Spinal cord (tissue), 10 donors: ENCODE measurements around the gene EXOC6. TPM values are rescaled to one million over a fixed set of nuclear protein-coding genes. Genes with fewer than 3 reads are reported as not detected.
A peak's percentile ranks its signal among the peaks of the same experiment; 100 is the strongest.

Source experiments
- DNase-seq, 6 donors: peaks; one replicate each; pipeline versions ENCODE4 v3.0.0 to v3.0.0-alpha.2; 2013 to 2015; ENCODE audit warnings: low spot score in 6 of 6, low read depth in 4 of 6
- H3K27ac ChIP-seq: one replicate; pipeline ENCODE4 v1.5.1; 2013; ENCODE audit warnings: low read depth, low read length, control low read depth
- H3K27me3 ChIP-seq: one replicate; pipeline ENCODE4 v1.6.1; 2013; ENCODE audit warnings: low read length; ENCODE audit not compliant: control insufficient read depth, insufficient read depth
- H3K36me3 ChIP-seq: one replicate; pipeline ENCODE4 v1.6.1; 2013; ENCODE audit warnings: low read length; ENCODE audit not compliant: control insufficient read depth, insufficient read depth
- H3K4me1 ChIP-seq: one replicate; pipeline ENCODE4 v1.6.1; 2013; ENCODE audit warnings: low read length; ENCODE audit not compliant: control insufficient read depth, insufficient read depth
- H3K4me3 ChIP-seq: one replicate; pipeline ENCODE4 v1.5.1; 2013; ENCODE audit warnings: low read depth, low read length, control low read depth
- H3K9me3 ChIP-seq: one replicate; pipeline ENCODE4 v1.6.1; 2013; ENCODE audit warnings: low read length; ENCODE audit not compliant: control insufficient read depth, insufficient read depth
- WGBS: methylation state at CpG from one replicate; pipeline ENCODE4 v1.1.5; 2013; ENCODE audit warnings: missing lambda C conversion rate; ENCODE audit not compliant: insufficient coverage; 5-methylcytosine and 5-hydroxymethylcytosine counted together
- polyA plus RNA-seq, 2 donors: library from polyadenylated mRNA; unstranded; fragments of 120-200 nt; gene quantifications; one replicate each; pipeline ENCODE4 v1.2.1, GENCODE V29; 2013; ENCODE audit not compliant: insufficient read length in 2 of 2
- total RNA-seq, 2 donors: library from RNA; depleted of rRNA in 1 of 2; stranded (reverse); fragments of 120-200 nt in 1 of 2; fragments of >200 nt in 1 of 2; gene quantifications; one replicate each; pipeline versions ENCODE4 v1.2.3 to v1.2.4, GENCODE V29; 2013 to 2014
- donor health status: healthy.

Gene EXOC6
- total and polyA plus RNA-seq, 4 donors: 16.5 to 46.6 (median 21.2) TPM

GRCh38 chr10:93026072-93026471, 177.8 kb downstream of the EXOC6 start:
- no peaks in the 10 kb centered on the region for H3K36me3 ChIP-seq
- no CpG with 5 or more reads among the region's 2 CpGs for WGBS
- no peak overlapping the region for H3K27ac ChIP-seq
- no peaks in the 10 kb centered on the region for H3K9me3 ChIP-seq
- no peaks in the 10 kb centered on the region for H3K4me1 ChIP-seq
- DNase-seq: no peak
- H3K27me3 ChIP-seq: no peaks in the 10 kb centered on the region
- no peak overlapping the region for H3K4me3 ChIP-seq

GRCh38 chr10:93027508-93027907, 179.2 kb downstream of the EXOC6 start:
- Histone ChIP-seq H3K27me3 (no peaks in the 10 kb centered on the region), H3K36me3 (no peaks in the 10 kb centered on the region), H3K4me3 (no peak overlapping the region), H3K27ac (no peak overlapping the region), H3K4me1 (no peaks in the 10 kb centered on the region), H3K9me3 (no peaks in the 10 kb centered on the region)
- DNase-seq: no peak

- H3K4me1 ChIP-seq: no peaks in the 10 kb centered on the region
- WGBS: no CpG with 5 or more reads among the region's 2 CpGs
Observed at GRCh38 chr10:93028883-93029282, 180.6 kb downstream of the EXOC6 start.

GRCh38 chr10:93030409-93030808, 182.1 kb downstream of the EXOC6 start:
- no peak overlapping the region for H3K4me3 ChIP-seq
- H3K27me3 ChIP-seq: no peaks in the 10 kb centered on the region
- H3K9me3 ChIP-seq: no peaks in the 10 kb centered on the region
- H3K36me3 ChIP-seq: no peaks in the 10 kb centered on the region
- no peak for DNase-seq
- no peaks in the 10 kb centered on the region for H3K4me1 ChIP-seq
- no peak overlapping the region for H3K27ac ChIP-seq

More at GRCh38 chr10:93028883-93029282, 180.6 kb downstream of the EXOC6 start:
- no peak overlapping the region for H3K27ac ChIP-seq
- H3K9me3 ChIP-seq: no peaks in the 10 kb centered on the region
- H3K27me3 ChIP-seq: no peaks in the 10 kb centered on the region
- no peak overlapping the region for H3K4me3 ChIP-seq
- no peaks in the 10 kb centered on the region for H3K36me3 ChIP-seq
- no peak for DNase-seq

- H3K4me1 ChIP-seq: no peaks in the 10 kb centered on the region
- no peaks in the 10 kb centered on the region for H3K36me3 ChIP-seq
- DNase-seq: peak in 1 of 6 donors; percentile 16
- no peaks in the 10 kb centered on the region for H3K27me3 ChIP-seq
- H3K9me3 ChIP-seq: no peaks in the 10 kb centered on the region
- no peak overlapping the region for H3K27ac ChIP-seq
- no peak overlapping the region for H3K4me3 ChIP-seq
- WGBS: 100% methylated on average over 1 of the region's 5 CpGs
Observed at GRCh38 chr10:93032105-93032808, 183.9 kb downstream of the EXOC6 start.

GRCh38 chr10:93032809-93033137, 184.5 kb downstream of the EXOC6 start:
- DNase-seq: no peak
- Histone ChIP-seq H3K4me3 (no peak overlapping the region), H3K4me1 (no peaks in the 10 kb centered on the region), H3K36me3 (no peaks in the 10 kb centered on the region), H3K27me3 (no peaks in the 10 kb centered on the region), H3K9me3 (no peaks in the 10 kb centered on the region), H3K27ac (no peak overlapping the region)
- 92% methylated on average over 1 of the region's 1 CpG for WGBS

GRCh38 chr10:93034426-93034825, 186.1 kb downstream of the EXOC6 start:
- Histone ChIP-seq H3K9me3 (no peaks in the 10 kb centered on the region), H3K4me3 (no peak overlapping the region), H3K4me1 (no peaks in the 10 kb centered on the region), H3K27ac (no peak overlapping the region), H3K27me3 (no peaks in the 10 kb centered on the region), H3K36me3 (no peaks in the 10 kb centered on the region)
- no CpG with 5 or more reads among the region's 1 CpG for WGBS
- DNase-seq: no peak

- no peak for DNase-seq
- Histone ChIP-seq H3K4me3 (no peak overlapping the region), H3K27ac (no peak overlapping the region), H3K4me1 (no peaks in the 10 kb centered on the region), H3K27me3 (no peaks in the 10 kb centered on the region), H3K9me3 (no peaks in the 10 kb centered on the region), H3K36me3 (no peaks in the 10 kb centered on the region)
- no CpG with 5 or more reads among the region's 1 CpG for WGBS
Observed at GRCh38 chr10:93039110-93039509, 190.8 kb downstream of the EXOC6 start.

- H3K27me3 ChIP-seq: no peaks in the 10 kb centered on the region
- 25% methylated on average over 3 of the region's 3 CpGs for WGBS
- H3K27ac ChIP-seq: no peak overlapping the region
- DNase-seq: no peak
- no peaks in the 10 kb centered on the region for H3K4me1 ChIP-seq
- H3K9me3 ChIP-seq: no peaks in the 10 kb centered on the region
- H3K36me3 ChIP-seq: no peaks in the 10 kb centered on the region
- no peak overlapping the region for H3K4me3 ChIP-seq
Observed at GRCh38 chr10:93039721-93040120, 191.4 kb downstream of the EXOC6 start.

- 50% methylated on average over 1 of the region's 3 CpGs for WGBS
- H3K4me3 ChIP-seq: no peak overlapping the region
- DNase-seq: peak in 1 of 6 donors; percentile 30
Observed at GRCh38 chr10:93054486-93054885, 206.2 kb downstream of the EXOC6 start.

More at GRCh38 chr10:93054486-93054885, 206.2 kb downstream of the EXOC6 start:
- Histone ChIP-seq H3K27ac (no peak overlapping the region), H3K9me3 (no peaks in the 10 kb centered on the region), H3K27me3 (peaks cover 6% of the 10 kb centered on the region), H3K36me3 (peaks cover under 1% of the 10 kb centered on the region), H3K4me1 (no peaks in the 10 kb centered on the region)
